ENCODE data around the gene FFAR2.

DNA sequence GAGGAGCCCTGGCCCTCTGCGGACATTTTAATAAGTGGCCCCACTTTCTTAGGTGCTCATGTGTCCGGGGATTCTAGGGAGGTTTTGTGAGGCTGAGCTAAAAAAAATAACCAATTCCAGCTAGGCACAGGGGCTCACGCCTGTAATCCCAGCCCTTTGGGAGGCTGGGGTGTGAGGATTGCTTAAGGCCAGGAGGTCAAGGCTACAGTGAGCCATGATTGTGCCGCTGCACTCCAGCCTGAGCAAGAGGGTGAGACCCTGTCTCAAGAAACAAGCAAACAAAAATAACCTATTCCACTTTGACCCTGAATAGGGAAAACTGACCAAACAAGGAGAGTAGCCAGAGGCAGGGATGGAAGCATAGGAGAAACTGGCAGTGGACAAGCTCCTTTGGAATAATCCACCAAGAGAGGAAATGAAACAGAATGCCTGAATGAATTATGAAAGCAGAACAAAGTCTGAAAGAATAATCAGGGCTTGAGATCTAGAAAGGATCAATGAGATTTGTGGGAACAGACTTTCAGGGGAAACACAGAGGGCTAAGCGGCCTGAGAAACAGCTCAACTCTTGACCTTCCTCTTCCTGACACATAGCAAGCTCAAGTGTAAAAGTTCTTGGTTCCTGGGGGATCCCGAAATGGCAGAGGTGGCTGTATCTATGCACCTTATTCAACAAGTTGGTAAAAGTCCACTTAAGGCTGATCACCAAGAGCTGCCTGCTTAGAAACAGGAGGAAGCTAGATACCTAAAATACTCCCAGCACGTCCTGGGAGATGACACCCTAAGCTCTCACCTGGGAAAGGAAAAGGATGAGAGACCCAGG is 30.1 kb upstream of the FFAR2 start:
- TF ChIP-seq EZH2 (IDR thresholded peaks at IDR 0.05), result no peak
- no peak for TF ChIP-seq POLR2AphosphoS5 (IDR thresholded peaks at IDR 0.05; ENCODE audit: borderline replicate concordance, low read depth, low read length)
- TF ChIP-seq FOXP2 (optimal IDR thresholded peaks at IDR 0.05; ENCODE audit: control extremely low read depth, extremely low read length, insufficient read depth), result no peak

Measured in SK-N-MC (cell line).